H9 (cell line): ENCODE data around the gene NAA20. TPM values are rescaled to one million over a fixed set of nuclear protein-coding genes. Genes with fewer than 3 reads are reported as not detected.

Source experiments
- DNase-seq: peaks from one replicate; pipeline ENCODE4 v3.0.0-alpha.2; 2017
- H2AFZ ChIP-seq: one replicate; pipeline ENCODE4 v1.6.1; 2013; ENCODE audit warnings: mild to moderate bottlenecking, low read length, control low read depth, moderate library complexity
- H2AK5ac ChIP-seq: 2 replicates; pipeline ENCODE4 v1.6.1; 2013; ENCODE audit warnings: low read length, control low read depth, mixed read lengths; ENCODE audit not compliant: insufficient read length
- H2BK120ac ChIP-seq: one replicate; pipeline ENCODE4 v1.6.1; 2013; ENCODE audit warnings: low read depth, mild to moderate bottlenecking, low read length, control low read depth, inconsistent platforms; ENCODE audit not compliant: poor library complexity, severe bottlenecking
- H2BK12ac ChIP-seq: 2 replicates; pipeline ENCODE4 v1.6.1; 2013; ENCODE audit warnings: low read length, control low read depth, mixed read lengths, low read depth; ENCODE audit not compliant: insufficient read length
- H2BK15ac ChIP-seq: 2 replicates; pipeline ENCODE4 v1.6.1; 2013; ENCODE audit warnings: low read depth, low read length, control low read depth
- H2BK20ac ChIP-seq: one replicate; pipeline ENCODE4 v1.6.1; 2013; ENCODE audit warnings: low read depth, mild to moderate bottlenecking, low read length, control low read depth, inconsistent platforms; ENCODE audit not compliant: poor library complexity, severe bottlenecking
- H2BK5ac ChIP-seq: 2 replicates; pipeline ENCODE4 v1.6.1; 2013; ENCODE audit warnings: low read length, control low read depth, mixed read lengths; ENCODE audit not compliant: insufficient read length
- H3K14ac ChIP-seq: 2 replicates; pipeline ENCODE4 v1.6.1; 2013; ENCODE audit warnings: low read length, control low read depth; ENCODE audit not compliant: insufficient read depth
- H3K18ac ChIP-seq: 2 replicates; pipeline ENCODE4 v1.6.1; 2013; ENCODE audit warnings: low read depth, mild to moderate bottlenecking, mixed read lengths, low read length, control low read depth; ENCODE audit not compliant: insufficient read length
- H3K23ac ChIP-seq: 2 replicates; pipeline ENCODE4 v1.6.1; 2013; ENCODE audit warnings: low read length, control low read depth, mixed read lengths, low read depth; ENCODE audit not compliant: insufficient read length
- H3K23me2 ChIP-seq: 2 replicates; pipeline ENCODE4 v1.6.1; 2013; ENCODE audit warnings: low read depth, mild to moderate bottlenecking, mixed read lengths, low read length, control low read depth; ENCODE audit not compliant: insufficient read length, poor library complexity, severe bottlenecking
- H3K27ac ChIP-seq: 2 replicates; pipeline ENCODE4 v1.5.1; 2013; ENCODE audit warnings: low read length, control low read depth, mixed read lengths, low read depth; ENCODE audit not compliant: insufficient read length
- H3K27me3 ChIP-seq: 2 replicates; pipeline ENCODE4 v1.6.1; 2013; ENCODE audit warnings: low read length, control low read depth, inconsistent platforms; ENCODE audit not compliant: insufficient read depth
- H3K4ac ChIP-seq: 2 replicates; pipeline ENCODE4 v1.6.1; 2013; ENCODE audit warnings: low read depth, mild to moderate bottlenecking, control low read depth, inconsistent platforms, low read length, moderate library complexity
- H3K4me1 ChIP-seq: 2 replicates; pipeline ENCODE4 v1.6.1; 2013; ENCODE audit warnings: low read length, control low read depth, inconsistent platforms; ENCODE audit not compliant: insufficient read depth
- H3K4me2 ChIP-seq: 2 replicates; pipeline ENCODE4 v1.6.1; 2013; ENCODE audit warnings: low read length, control low read depth, mixed read lengths; ENCODE audit not compliant: insufficient read length, insufficient read depth
- H3K56ac ChIP-seq: 2 replicates; pipeline ENCODE4 v1.6.1; 2013; ENCODE audit warnings: low read depth, mild to moderate bottlenecking, mixed read lengths, low read length, control low read depth; ENCODE audit not compliant: insufficient read length
- H3K79me1 ChIP-seq: 2 replicates; pipeline ENCODE4 v1.6.1; 2013; ENCODE audit warnings: low read depth, mild to moderate bottlenecking, moderate library complexity, low read length, control low read depth, inconsistent platforms; ENCODE audit not compliant: insufficient read depth, poor library complexity, severe bottlenecking
- H3K79me2 ChIP-seq: 2 replicates; pipeline ENCODE4 v1.6.1; 2013; ENCODE audit warnings: low read length, control low read depth, inconsistent platforms; ENCODE audit not compliant: insufficient read depth
- H3K9ac ChIP-seq: 2 replicates; pipeline ENCODE4 v1.6.1; 2013; ENCODE audit warnings: low read length, control low read depth, mixed read lengths; ENCODE audit not compliant: insufficient read length; ENCODE audit errors: extremely low read depth
- H3K9me3 ChIP-seq: one replicate; pipeline ENCODE4 v1.6.1; 2013; ENCODE audit warnings: low read depth, low read length, inconsistent platforms; ENCODE audit not compliant: control insufficient read depth
- H3T11ph ChIP-seq: one replicate; pipeline ENCODE4 v1.6.1; 2013; ENCODE audit warnings: mild to moderate bottlenecking, low read length, control low read depth, inconsistent platforms
- H4K20me1 ChIP-seq: one replicate; pipeline ENCODE4 v1.6.1; 2013; ENCODE audit not compliant: control insufficient read depth, insufficient read length, insufficient read depth
- H4K5ac ChIP-seq: 2 replicates; pipeline ENCODE4 v1.6.1; 2013; ENCODE audit warnings: low read depth, mild to moderate bottlenecking, mixed read lengths, low read length, control low read depth; ENCODE audit not compliant: insufficient read length
- H4K8ac ChIP-seq: replicated peaks from 2 replicates; pipeline ENCODE4 v1.6.1; 2013; ENCODE audit warnings: low read length, control low read depth, mixed read lengths, low read depth; ENCODE audit not compliant: insufficient read length
- H4K91ac ChIP-seq: 2 replicates; pipeline ENCODE4 v1.6.1; 2013; ENCODE audit warnings: low read depth, mild to moderate bottlenecking, moderate library complexity, mixed read lengths, low read length, control low read depth; ENCODE audit not compliant: insufficient read length
- H3K27ac Mint-ChIP-seq, 3 experiments: 2 replicates in 2 of 3; 3 replicates in 1 of 3; pipeline ENCODE4 v1.8.0; 2020 to 2021; ENCODE audit warnings: mixed read lengths in 3 of 3, mild to moderate bottlenecking in 1 of 3, moderate library complexity in 1 of 3
- H3K27me3 Mint-ChIP-seq: 2 replicates; pipeline ENCODE4 v1.8.0; 2021; ENCODE audit warnings: low read depth, mild to moderate bottlenecking, moderate library complexity, mixed read lengths
- H3K36me3 Mint-ChIP-seq, 3 experiments: 2 replicates in 2 of 3; 3 replicates in 1 of 3; pipeline ENCODE4 v1.8.0; 2020 to 2021; ENCODE audit warnings: low read depth in 3 of 3, mixed read lengths in 3 of 3; ENCODE audit not compliant: insufficient read depth in 1 of 3
- H3K4me1 Mint-ChIP-seq, 2 experiments: 2 replicates each; pipeline ENCODE4 v1.8.0; 2020; ENCODE audit warnings: mixed read lengths in 2 of 2
- H3K4me3 Mint-ChIP-seq, 2 experiments: 2 replicates in 1 of 2; 3 replicates in 1 of 2; pipeline ENCODE4 v1.8.0; 2020 to 2021; ENCODE audit warnings: mild to moderate bottlenecking in 2 of 2, mixed read lengths in 2 of 2, moderate library complexity in 1 of 2
- H3K9me3 Mint-ChIP-seq, 2 experiments: 2 replicates in 1 of 2; 3 replicates in 1 of 2; pipeline ENCODE4 v1.8.0; 2020; ENCODE audit warnings: mild to moderate bottlenecking in 2 of 2, mixed read lengths in 2 of 2, moderate library complexity in 1 of 2
- CTCF ChIP-seq: fragments of 200-600 bp; sonication (generic); conservative IDR thresholded peaks from 3 replicates; pipeline ENCODE4 v1.8.0; 2021; ENCODE audit warnings: antibody characterized with exemption, mild to moderate bottlenecking
- WGBS: extraction: QIAGEN DNeasy Blood & Tissue Kit; methylation state at CpG from one replicate; pipeline ENCODE4 v1.1.7; 2013; ENCODE audit warnings: missing lambda C conversion rate, low lambda C conversion rate, mixed read lengths; ENCODE audit not compliant: insufficient read length; ENCODE audit errors: extremely low coverage; 5-methylcytosine and 5-hydroxymethylcytosine counted together
- total RNA-seq: library from RNA; stranded (reverse); gene quantifications from 2 replicates; pipeline ENCODE4 v1.2.1, GENCODE V29; 2021

NAA20 gene
- total RNA-seq, 1 experiment from 2014 or later = 48.1 TPM

GRCh38 chr20:19967445-19967844 lies 49.7 kb upstream of the NAA20 start:
- no peaks in the 10 kb centered on the region for H3K36me3 Mint-ChIP-seq
- H3K27me3 Mint-ChIP-seq = no peaks in the 10 kb centered on the region; the same call in 1 of the 2 replicates
- Histone ChIP-seq H2BK20ac (no peak overlapping the region), H3K4me2 (no peak overlapping the region), H4K20me1 (peaks cover 4% of the 10 kb centered on the region), H3K56ac (no peak overlapping the region), H3K18ac (no peak overlapping the region), H3K9me3 (no peaks in the 10 kb centered on the region), H3K27me3 (no peaks in the 10 kb centered on the region), H4K8ac (no peak overlapping the region), H2AFZ (no peak overlapping the region), H4K5ac (no peak overlapping the region), H3K4me1 (no peaks in the 10 kb centered on the region), H2BK15ac (no peak overlapping the region), H3K27ac (no peak overlapping the region), H3K79me1 (no peaks in the 10 kb centered on the region), H3K23me2 (no peaks in the 10 kb centered on the region), H2AK5ac (no peak overlapping the region), H2BK120ac (no peak overlapping the region), H3T11ph (no peak overlapping the region), H2BK5ac (no peak overlapping the region), H4K91ac (no peak overlapping the region), H3K9ac (no peak overlapping the region), H3K79me2 (no peaks in the 10 kb centered on the region), H2BK12ac (no peak overlapping the region), H3K23ac (no peak overlapping the region), H3K14ac (no peak overlapping the region), H3K4ac (no peak overlapping the region)
- no peaks in the 10 kb centered on the region for H3K9me3 Mint-ChIP-seq
- no peak overlapping the region for H3K4me3 Mint-ChIP-seq
- no peak for DNase-seq
- peaks cover 3% of the 10 kb centered on the region in 2 experiments; a peak in 2 of 4 replicates for H3K4me1 Mint-ChIP-seq
- H3K27ac Mint-ChIP-seq = no peak overlapping the region
- no peak for TF ChIP-seq CTCF
- no CpG with 5 or more reads among the region's 5 CpGs for WGBS
